ENCODE measurements around the gene GRAMD1A.
"Not testable (repeated sequence)": the region's sequence is repeated elsewhere in the genome, so short reads cannot be mapped to it uniquely, and the experiment has no call there.

GRAMD1A gene

GRCh38 chr19:35004517-35005255 lies 4.6 kb downstream of the GRAMD1A start:
- DNase-seq: no peak

- no peak for DNase-seq
Observed at GRCh38 chr19:35005256-35005977, 5.3 kb downstream of the GRAMD1A start.

GRCh38 chr19:35006007-35006341 lies 5.9 kb downstream of the GRAMD1A start:
- not testable (repeated sequence) for DNase-seq

GRCh38 chr19:35006342-35006998 lies 6.3 kb downstream of the GRAMD1A start:
- no peak for DNase-seq

GRCh38 chr19:35006999-35007365 lies 6.9 kb downstream of the GRAMD1A start:
- DNase-seq: no peak

- not testable (repeated sequence) for DNase-seq
Observed at GRCh38 chr19:35007427-35007826, 7.3 kb downstream of the GRAMD1A start.

DNA sequence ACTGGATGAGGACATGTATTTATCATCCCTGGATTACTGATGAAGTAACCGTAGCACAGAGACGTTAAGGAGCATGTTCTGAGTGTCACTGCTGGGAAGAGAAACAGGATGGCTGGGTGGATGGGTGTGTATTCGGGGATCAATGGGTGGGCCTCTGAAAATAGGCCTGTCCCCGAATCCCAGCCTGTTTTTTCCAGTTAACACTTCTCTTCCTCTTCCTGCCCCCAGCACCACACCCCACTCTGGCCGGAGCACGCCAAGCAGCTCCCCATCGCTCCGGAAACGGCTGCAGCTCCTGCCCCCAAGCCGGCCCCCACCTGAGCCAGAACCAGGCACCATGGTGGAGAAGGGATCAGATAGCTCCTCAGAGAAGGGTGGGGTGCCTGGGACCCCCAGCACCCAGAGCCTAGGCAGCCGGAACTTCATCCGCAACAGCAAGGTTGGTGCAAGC lies 8.8 kb downstream of the GRAMD1A start:
- no peak for DNase-seq

- no peak for DNase-seq
Observed at GRCh38 chr19:35009424-35010415, 9.6 kb downstream of the GRAMD1A start.

DNA sequence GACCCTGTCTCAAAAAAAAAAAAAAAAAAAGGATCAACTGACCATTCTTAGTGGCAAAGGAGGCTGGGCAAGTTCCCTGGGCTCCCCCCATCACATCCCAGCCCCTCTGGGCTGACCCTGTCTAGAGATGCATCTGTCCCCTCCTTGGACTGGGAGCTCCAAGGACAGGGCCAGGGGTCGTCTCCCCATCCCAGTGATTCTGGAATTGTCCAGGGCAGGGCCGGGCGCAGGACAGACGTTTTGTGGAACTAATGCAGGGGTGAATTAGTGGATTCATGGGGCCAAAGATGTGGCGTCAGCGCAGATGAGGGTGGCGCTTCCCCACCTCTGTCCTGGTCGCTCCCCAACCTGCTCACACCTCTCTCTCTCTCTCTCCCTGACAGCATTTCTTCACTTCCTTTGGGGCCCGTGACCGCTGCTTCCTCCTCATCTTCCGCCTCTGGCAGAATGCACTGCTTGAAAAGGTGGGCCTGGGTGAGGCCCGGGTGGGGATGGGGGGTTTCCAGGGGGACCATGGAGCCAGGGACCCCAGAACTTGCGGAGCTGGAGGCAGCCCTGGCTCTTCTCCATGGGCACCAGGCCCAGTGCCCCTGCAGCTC lies 11.1 kb downstream of the GRAMD1A start:
- peak; percentile 61 for DNase-seq

DNA sequence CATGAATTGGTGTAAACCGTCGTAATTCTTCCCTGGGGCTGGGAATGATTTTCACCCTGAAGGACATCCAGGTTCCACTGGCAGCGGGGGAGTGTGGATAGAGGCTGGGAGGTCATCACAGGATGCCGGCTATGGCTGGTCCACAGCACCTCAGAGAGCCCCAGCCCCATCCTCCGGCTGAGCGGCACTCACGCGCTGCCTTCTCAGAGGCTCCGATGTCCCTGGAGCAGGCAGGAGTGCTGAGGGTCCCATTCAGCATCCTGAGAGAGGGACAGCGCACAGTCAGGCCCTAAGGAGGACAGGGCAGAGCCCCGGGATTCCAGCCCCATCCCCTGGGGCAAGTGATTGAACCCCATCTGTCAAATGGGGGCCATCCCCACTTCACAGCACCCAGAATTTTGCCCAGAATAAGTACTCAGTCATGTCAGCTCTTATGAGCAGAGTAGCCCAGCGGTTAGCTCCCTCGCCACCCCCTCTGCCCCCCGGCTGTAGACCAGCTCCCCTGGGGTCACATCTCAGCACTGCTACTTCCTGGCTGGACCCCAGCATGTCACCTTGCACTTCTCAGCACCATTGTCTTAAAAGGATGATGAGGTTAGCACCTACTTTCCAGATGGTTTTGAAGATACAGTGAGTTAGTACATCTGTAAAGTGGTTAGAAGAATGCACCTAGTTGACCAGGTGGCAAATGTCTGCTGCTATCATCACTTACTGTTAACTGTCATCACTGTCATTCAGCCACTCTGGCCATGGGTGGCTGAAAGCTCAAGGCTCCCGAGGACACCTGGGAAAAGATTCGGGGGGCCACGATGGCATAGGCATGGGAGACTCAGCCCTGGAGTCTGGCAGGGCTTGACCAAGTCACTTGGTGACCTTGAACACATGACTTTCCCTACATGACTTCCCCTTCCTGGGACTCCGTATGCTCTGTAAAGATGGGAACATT lies 11.9 kb downstream of the GRAMD1A start:
- DNase-seq: peak; percentile 49

- peak; percentile 86 for DNase-seq
Observed at GRCh38 chr19:35013041-35013819, 13.1 kb downstream of the GRAMD1A start.

GRCh38 chr19:35013820-35014754 lies 14.0 kb downstream of the GRAMD1A start:
- DNase-seq: peak; percentile 84

GRCh38 chr19:35014774-35015173 lies 14.7 kb downstream of the GRAMD1A start:
- DNase-seq: not testable (repeated sequence)

DNA sequence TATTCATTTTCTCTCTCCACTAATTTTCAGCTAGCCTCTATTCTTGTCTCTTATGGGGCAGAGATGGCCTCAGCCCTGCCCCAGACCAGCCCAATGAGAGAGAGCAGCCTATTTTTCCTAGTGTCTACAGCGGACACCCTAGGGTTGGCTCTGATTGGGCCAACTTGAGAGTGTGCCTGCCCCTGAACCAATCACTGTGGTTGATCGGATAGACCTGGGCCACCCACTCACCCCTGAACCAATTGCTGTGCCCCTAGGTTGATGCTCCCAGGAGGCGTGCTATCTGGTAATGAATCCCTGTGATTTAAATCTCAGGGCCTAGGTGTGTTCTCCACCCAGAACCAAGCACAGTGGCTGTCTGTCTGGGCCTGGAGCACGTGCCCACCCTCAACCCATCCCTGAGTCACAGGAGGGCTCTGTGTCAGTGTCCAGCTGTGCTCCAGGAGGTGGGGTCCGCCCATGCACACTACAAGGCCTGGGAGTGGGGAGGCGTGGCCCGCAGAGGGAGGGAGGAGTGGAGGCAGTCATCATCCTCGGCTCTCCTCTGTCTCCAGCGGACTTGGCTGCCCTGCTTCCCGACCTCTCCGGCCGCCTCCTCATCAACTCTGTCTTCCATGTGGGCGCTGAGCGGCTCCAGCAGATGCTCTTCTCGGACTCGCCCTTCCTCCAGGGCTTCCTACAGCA lies 15.3 kb downstream of the GRAMD1A start:
- DNase-seq: no peak

DNA sequence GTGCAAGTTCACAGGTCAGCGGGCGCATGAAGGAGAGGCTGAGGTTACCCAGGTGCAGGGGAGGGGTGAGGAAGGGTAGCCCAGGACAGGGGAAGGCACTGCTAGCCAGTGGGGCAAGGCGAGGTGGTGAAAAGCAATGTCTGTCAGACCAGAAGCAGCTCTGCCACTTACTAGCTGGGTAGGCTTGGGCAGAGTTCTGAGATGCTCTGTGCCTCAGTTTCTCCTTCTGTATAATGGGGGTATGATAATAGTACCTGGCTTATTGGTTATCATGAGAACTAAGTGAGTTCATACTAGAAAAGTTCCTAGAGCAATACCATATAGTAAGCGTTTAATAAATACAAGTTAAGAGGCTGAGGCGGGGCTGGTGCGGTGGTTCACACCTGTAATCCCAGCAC lies 15.8 kb downstream of the GRAMD1A start:
- DNase-seq: no peak

GRCh38 chr19:35017507-35017906 lies 17.4 kb downstream of the GRAMD1A start:
- DNase-seq: no peak

- DNase-seq: no peak
Observed at GRCh38 chr19:35018379-35018778, 18.3 kb downstream of the GRAMD1A start.

- DNase-seq: no peak
Observed at GRCh38 chr19:35019144-35019543, 19.0 kb downstream of the GRAMD1A start.
